Naive thymus-derived CD4-positive, alpha-beta T cell (primary cell): ENCODE data around the gene KNSTRN. TPM values are rescaled to one million over a fixed set of nuclear protein-coding genes. Genes with fewer than 3 reads are reported as not detected.

ENCODE experiments used
- ATAC-seq: fragments of 150-1000 bp; cut with Tn5 transposase; 2 replicates; pipeline ENCODE4 v1.10.0; 2021; ENCODE audit warnings: mild to moderate bottlenecking, moderate library complexity
- CTCF ChIA-PET: fragments of 350-600 bp; sonication (Branson Sonifier 250); formaldehyde crosslinking; loops from one replicate; lab custom pipeline; 2021; ENCODE audit warnings: antibody characterized with exemption; lab: Charles Lee
- POLR2A ChIA-PET: fragments of 350-600 bp; sonication (Branson Sonifier 250); formaldehyde crosslinking; loops from one replicate; lab custom pipeline; 2021; ENCODE audit warnings: antibody characterized with exemption, inconsistent platforms; lab: Charles Lee
- DNase-seq, 9 donors: peaks; one replicate each; pipeline versions ENCODE4 v3.0.0 to v3.0.0-alpha.2; 2020 to 2022; ENCODE audit warnings: mixed read lengths in 1 of 9
- H3K27ac ChIP-seq: one replicate; pipeline ENCODE4 v1.7.0; 2013; ENCODE audit warnings: mild to moderate bottlenecking, low read depth, low read length, moderate library complexity
- H3K27me3 ChIP-seq, 2 donors: one replicate each; pipeline ENCODE4 v1.7.0; 2013; ENCODE audit warnings: low read length in 2 of 2, mild to moderate bottlenecking in 2 of 2, moderate library complexity in 2 of 2; ENCODE audit not compliant: control insufficient read depth in 2 of 2, insufficient read depth in 2 of 2
- H3K36me3 ChIP-seq, 3 experiments: 1 replicate in 2 of 3; 2 replicates in 1 of 3; pipeline ENCODE4 v1.7.0; 2013; ENCODE audit warnings: low read length in 3 of 3, mild to moderate bottlenecking in 3 of 3, moderate library complexity in 1 of 3; ENCODE audit not compliant: insufficient read depth in 3 of 3, control insufficient read depth in 2 of 3
- H3K4me1 ChIP-seq, 2 donors: one replicate each; pipeline ENCODE4 v1.7.0; 2013; ENCODE audit warnings: low read length in 2 of 2, mild to moderate bottlenecking in 2 of 2, moderate library complexity in 1 of 2; ENCODE audit not compliant: control insufficient read depth in 2 of 2, insufficient read depth in 2 of 2
- H3K4me3 ChIP-seq: 2 replicates; pipeline ENCODE4 v1.7.0; 2013; ENCODE audit warnings: mild to moderate bottlenecking, low read length
- H3K9me3 ChIP-seq, 3 experiments: 1 replicate in 2 of 3; 2 replicates in 1 of 3; pipeline ENCODE4 v1.7.0; 2013; ENCODE audit warnings: low read length in 3 of 3; ENCODE audit not compliant: control insufficient read depth in 2 of 3
- H3K27ac Mint-ChIP-seq, 9 donors: one replicate each; pipeline ENCODE4 v1.8.0; 2020 to 2022; ENCODE audit warnings: mixed read lengths in 9 of 9, mild to moderate bottlenecking in 8 of 9, moderate library complexity in 5 of 9, inconsistent platforms in 2 of 9
- H3K27me3 Mint-ChIP-seq, 5 donors: one replicate each; pipeline ENCODE4 v1.8.0; 2021 to 2022; ENCODE audit warnings: mixed read lengths in 5 of 5, mild to moderate bottlenecking in 1 of 5
- H3K36me3 Mint-ChIP-seq, 5 donors: one replicate each; pipeline ENCODE4 v1.8.0; 2020 to 2022; ENCODE audit warnings: mixed read lengths in 5 of 5, mild to moderate bottlenecking in 3 of 5, inconsistent platforms in 1 of 5
- H3K4me1 Mint-ChIP-seq, 7 donors: one replicate each; pipeline ENCODE4 v1.8.0; 2020 to 2022; ENCODE audit warnings: mixed read lengths in 7 of 7, mild to moderate bottlenecking in 3 of 7, inconsistent platforms in 1 of 7
- H3K4me3 Mint-ChIP-seq, 10 donors: one replicate each; pipeline ENCODE4 v1.8.0; 2020 to 2022; ENCODE audit warnings: mild to moderate bottlenecking in 10 of 10, mixed read lengths in 10 of 10, moderate library complexity in 6 of 10, inconsistent platforms in 2 of 10
- H3K9me3 Mint-ChIP-seq, 11 donors: one replicate each; pipeline ENCODE4 v1.8.0; 2020 to 2022; ENCODE audit warnings: mixed read lengths in 11 of 11, mild to moderate bottlenecking in 4 of 11, inconsistent platforms in 1 of 11, moderate library complexity in 1 of 11
- intact Hi-C, 2 donors: fragments of 100-400 bp; cut with micrococcal nuclease; formaldehyde crosslinking; loops; one replicate each; pipeline ENCODE4 v1.15.1; 2023
- polyA plus RNA-seq, 2 donors: library from polyadenylated mRNA; unstranded; fragments of 300-500 nt; fragmentation: Illumina TruSeq; gene quantifications; one replicate each; pipeline ENCODE4 v1.2.3, GENCODE V29; 2021
- total RNA-seq, 6 experiments: library from RNA in 5 of 6; stranded (reverse) in 5 of 6; gene quantifications; 1 replicate in 5 of 6; 2 replicates in 1 of 6; pipeline ENCODE4 v1.2.3 and lab custom pipeline; 2021 to 2026

Gene KNSTRN
- total and polyA plus RNA-seq, 7 experiments from 2014 or later, result 3.7 to 39.6 (median 6.1) TPM

DNA sequence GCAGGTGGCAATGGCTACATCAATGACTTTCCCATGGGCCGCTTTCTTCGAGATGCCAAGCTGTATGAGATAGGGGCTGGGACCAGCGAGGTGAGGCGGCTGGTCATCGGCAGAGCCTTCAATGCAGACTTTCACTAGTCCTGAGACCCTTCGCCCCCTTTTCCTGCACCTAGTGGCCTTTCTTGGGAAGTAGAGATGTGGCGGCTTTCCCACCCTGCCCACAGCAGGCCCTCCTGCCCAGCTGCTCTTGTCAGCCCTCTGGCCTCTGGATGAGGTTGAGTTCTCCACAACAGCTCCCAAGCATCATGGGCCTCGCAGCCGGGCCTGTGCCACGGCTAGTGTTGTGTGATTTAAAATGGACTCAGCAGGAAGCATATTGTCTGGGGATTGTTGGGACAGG lies 35.6 kb downstream of the KNSTRN start:
- no peak overlapping the region for H3K4me3 Mint-ChIP-seq
- H3K4me1 Mint-ChIP-seq, result peaks cover 0 to 7% (median 4%) of the 10 kb centered on the region in 7 donors
- peaks cover 0 to 8% (median 3%) of the 10 kb centered on the region in 5 donors for H3K36me3 Mint-ChIP-seq
- ChIA-PET CTCF (interaction anchor here (0.9 to 11.1 kb wide), 4 partner anchors 28 to 111 kb away, joined by 3 to 107 read pairs (median 4); partner anchors contain the start of gene CCDC9B), POLR2A (no interaction called here)
- Histone ChIP-seq H3K27me3 (no peaks in the 10 kb centered on the region), H3K36me3 (peaks cover 4 to 45% (median 4%) of the 10 kb centered on the region in 3 experiments), H3K4me1 (peaks cover 0 to 3% of the 10 kb centered on the region in 2 donors), H3K4me3 (no peak overlapping the region), H3K27ac (no peak overlapping the region), H3K9me3 (no peaks in the 10 kb centered on the region)
- intact Hi-C loops, result no loop called here
- H3K27ac Mint-ChIP-seq, result peak overlapping the region in 2 of 9 donors; percentile 47 to 80
- no peak for DNase-seq
- ATAC-seq, result no peak
- no peaks in the 10 kb centered on the region for H3K9me3 Mint-ChIP-seq
- H3K27me3 Mint-ChIP-seq, result no peaks in the 10 kb centered on the region

DNA sequence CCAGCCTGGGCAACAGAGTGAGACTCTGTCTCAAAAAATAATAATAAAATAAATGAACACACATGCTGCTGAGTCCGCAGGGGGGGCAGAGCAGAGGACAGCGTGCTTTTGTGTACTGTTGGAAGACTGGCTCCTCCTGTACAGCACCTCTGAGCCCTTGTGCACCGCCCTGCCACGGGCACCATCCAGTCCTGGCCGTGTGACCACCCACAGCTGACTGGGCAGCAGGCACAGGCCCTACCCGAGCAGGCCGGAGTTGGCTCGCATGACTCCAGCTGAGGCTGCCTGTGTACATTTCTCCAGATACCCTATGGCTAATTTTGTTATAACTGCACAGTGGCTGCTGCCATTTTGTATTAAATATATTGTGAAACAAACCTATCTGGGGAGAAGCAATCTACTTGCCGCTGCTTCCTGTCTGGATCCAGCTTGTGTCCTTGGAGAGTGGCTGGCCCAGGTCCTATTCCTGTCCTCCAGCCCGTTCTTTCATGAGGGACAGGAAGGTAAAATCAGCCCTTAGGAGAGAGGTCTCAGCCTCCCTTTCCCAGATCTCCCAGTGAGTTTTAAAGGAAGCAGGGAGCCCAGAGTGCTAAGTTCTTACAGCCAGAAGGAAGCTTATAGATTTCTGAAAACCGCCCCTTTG lies 37.7 kb downstream of the KNSTRN start:
- Histone ChIP-seq H3K27ac (no peak overlapping the region), H3K4me3 (no peak overlapping the region), H3K36me3 (peaks cover under 1 to 25% (median 4%) of the 10 kb centered on the region in 3 experiments), H3K27me3 (no peaks in the 10 kb centered on the region), H3K9me3 (no peaks in the 10 kb centered on the region), H3K4me1 (peaks cover 0 to 3% of the 10 kb centered on the region in 2 donors)
- POLR2A ChIA-PET, result no interaction called here
- Mint-ChIP-seq H3K9me3 (no peaks in the 10 kb centered on the region), H3K27ac (peak overlapping the region in 2 of 9 donors; percentile 15 to 21), H3K36me3 (peaks cover 0 to 16% (median 5%) of the 10 kb centered on the region in 5 donors), H3K27me3 (no peaks in the 10 kb centered on the region), H3K4me1 (peaks cover 0 to 7% (median 3%) of the 10 kb centered on the region in 7 donors), H3K4me3 (no peak overlapping the region)
- DNase-seq (no peak), ATAC-seq (no peak)
- CTCF ChIA-PET, result interaction anchor here (0.7 to 11.1 kb wide), 5 partner anchors 13 to 288 kb away, joined by 4 to 107 read pairs (median 5); partner anchors contain the start of gene CCDC9B
- intact Hi-C loops, result loop anchor here (5.0 kb wide), 3 partner anchors 38 to 733 kb away; partner anchors contain the start of gene KNSTRN (in 1 of the 2)

DNA sequence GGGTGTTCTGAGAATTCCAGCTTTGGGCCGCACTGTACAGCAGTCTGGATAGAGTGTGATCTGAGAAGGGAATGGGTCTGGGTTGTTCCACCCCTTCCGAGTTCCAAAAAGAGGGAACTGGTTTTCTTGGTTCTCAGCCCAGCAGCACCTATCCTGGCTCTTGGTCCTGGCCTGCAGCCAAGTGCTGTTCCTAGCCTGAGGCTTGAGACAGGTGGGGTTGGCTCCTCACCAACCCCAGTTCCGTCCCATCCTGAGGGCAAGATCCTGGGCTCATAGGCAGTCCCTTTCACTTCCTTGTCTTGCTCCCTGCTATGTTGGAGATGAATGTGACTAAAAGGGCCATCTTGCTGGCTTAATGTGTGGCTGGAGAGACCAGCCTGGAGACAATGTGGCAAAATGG lies 38.3 kb downstream of the KNSTRN start:
- no peak for DNase-seq
- Histone ChIP-seq H3K27me3 (no peaks in the 10 kb centered on the region), H3K4me1 (peaks cover 0 to 3% of the 10 kb centered on the region in 2 donors), H3K27ac (no peak overlapping the region), H3K36me3 (peaks cover 0 to 19% (median 2%) of the 10 kb centered on the region in 3 experiments), H3K9me3 (no peaks in the 10 kb centered on the region), H3K4me3 (no peak overlapping the region)
- H3K27me3 Mint-ChIP-seq, result no peaks in the 10 kb centered on the region
- H3K4me3 Mint-ChIP-seq, result no peak overlapping the region
- ChIA-PET POLR2A (no interaction called here), CTCF (interaction anchor here (0.7 to 11.1 kb wide), 6 partner anchors 13 to 288 kb away, joined by 4 to 107 read pairs (median 4); partner anchors contain the start of gene CCDC9B)
- peaks cover 0 to 7% (median 0%) of the 10 kb centered on the region in 7 donors for H3K4me1 Mint-ChIP-seq
- no peaks in the 10 kb centered on the region for H3K9me3 Mint-ChIP-seq
- peaks cover 0 to 10% (median 4%) of the 10 kb centered on the region in 5 donors for H3K36me3 Mint-ChIP-seq
- ATAC-seq, result no peak
- intact Hi-C loops, result loop anchor here (5.0 kb wide), 3 partner anchors 38 to 733 kb away; partner anchors contain the start of gene KNSTRN (in 1 of the 2)
- no peak overlapping the region for H3K27ac Mint-ChIP-seq

DNA sequence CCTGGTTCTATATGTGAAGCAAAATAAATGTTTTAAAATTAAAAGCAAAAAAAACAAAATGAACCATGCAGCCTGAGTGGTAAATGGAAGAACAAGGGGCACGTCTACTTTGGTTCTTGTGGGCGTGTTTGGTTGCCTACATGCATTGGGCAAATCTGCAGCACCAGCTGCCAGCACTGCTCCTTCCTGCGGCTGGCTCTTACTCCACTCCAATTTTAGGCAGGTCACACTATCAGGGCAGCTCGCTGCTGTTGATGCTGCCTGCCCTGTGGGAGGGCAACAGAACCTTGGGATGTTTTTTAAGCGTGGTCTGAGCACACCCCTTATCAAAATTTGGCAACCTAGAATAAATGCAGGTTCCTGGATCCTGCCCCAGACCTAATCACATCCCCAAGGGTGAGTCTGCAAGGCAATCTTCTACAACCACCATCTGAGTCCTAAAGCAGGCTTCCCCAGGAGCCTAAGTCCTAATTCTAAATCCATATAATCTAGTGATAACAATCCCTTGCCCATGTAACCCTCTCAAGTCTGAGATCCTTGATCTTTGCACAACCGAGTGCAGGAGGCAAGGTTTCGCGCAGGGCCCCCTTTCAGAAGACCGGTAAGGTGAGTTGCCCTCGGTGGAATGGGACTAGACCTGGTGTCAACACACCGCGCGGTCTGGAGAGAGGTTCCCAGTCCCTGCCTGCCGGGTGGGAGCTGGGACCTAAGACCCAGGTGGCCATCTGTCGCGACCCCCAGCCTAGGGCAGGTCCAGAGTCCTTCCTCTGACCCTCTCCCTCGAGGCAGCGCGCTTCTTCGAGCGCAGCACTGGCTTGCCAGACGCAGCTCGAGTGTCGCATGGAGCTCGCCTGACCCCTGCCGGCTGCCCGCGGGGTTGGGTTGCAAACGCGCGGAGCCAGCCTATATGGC lies 39.0 kb downstream of the KNSTRN start:
- Histone ChIP-seq H3K4me3 (peak overlapping the region; percentile 19), H3K4me1 (peaks cover 0 to 3% of the 10 kb centered on the region in 2 donors), H3K9me3 (no peaks in the 10 kb centered on the region), H3K27ac (no peak overlapping the region), H3K36me3 (peaks cover 0 to 12% (median 0%) of the 10 kb centered on the region in 3 experiments), H3K27me3 (no peaks in the 10 kb centered on the region)
- peak; percentile 59 to 84 (median 73) for DNase-seq
- ChIA-PET CTCF (interaction anchor here (0.6 to 11.1 kb wide), 12 partner anchors 9 to 142 kb away, joined by 3 to 107 read pairs (median 5); partner anchors contain the start of genes CCDC9B and INAFM2), POLR2A (interaction anchor here (0.6 to 0.7 kb wide), 2 partner anchors 53 to 77 kb away, joined by 3 read pairs; no protein-coding TSS in a partner anchor)
- peak overlapping the region in 1 of 9 donors; percentile 32 for H3K27ac Mint-ChIP-seq
- intact Hi-C loops, result loop anchor here (1.0 to 5.0 kb wide), 9 partner anchors 16 to 734 kb away; partner anchors contain the start of genes IVD (in 1 of the 2) and KNSTRN (in 1 of the 2)
- H3K27me3 Mint-ChIP-seq, result no peaks in the 10 kb centered on the region
- H3K9me3 Mint-ChIP-seq, result no peaks in the 10 kb centered on the region
- peaks cover 0 to 7% (median 0%) of the 10 kb centered on the region in 7 donors for H3K4me1 Mint-ChIP-seq
- ATAC-seq, result peak; percentile 97
- peak overlapping the region in 1 of 10 donors; percentile 4 for H3K4me3 Mint-ChIP-seq
- peaks cover 0 to 8% (median 4%) of the 10 kb centered on the region in 5 donors for H3K36me3 Mint-ChIP-seq

DNA sequence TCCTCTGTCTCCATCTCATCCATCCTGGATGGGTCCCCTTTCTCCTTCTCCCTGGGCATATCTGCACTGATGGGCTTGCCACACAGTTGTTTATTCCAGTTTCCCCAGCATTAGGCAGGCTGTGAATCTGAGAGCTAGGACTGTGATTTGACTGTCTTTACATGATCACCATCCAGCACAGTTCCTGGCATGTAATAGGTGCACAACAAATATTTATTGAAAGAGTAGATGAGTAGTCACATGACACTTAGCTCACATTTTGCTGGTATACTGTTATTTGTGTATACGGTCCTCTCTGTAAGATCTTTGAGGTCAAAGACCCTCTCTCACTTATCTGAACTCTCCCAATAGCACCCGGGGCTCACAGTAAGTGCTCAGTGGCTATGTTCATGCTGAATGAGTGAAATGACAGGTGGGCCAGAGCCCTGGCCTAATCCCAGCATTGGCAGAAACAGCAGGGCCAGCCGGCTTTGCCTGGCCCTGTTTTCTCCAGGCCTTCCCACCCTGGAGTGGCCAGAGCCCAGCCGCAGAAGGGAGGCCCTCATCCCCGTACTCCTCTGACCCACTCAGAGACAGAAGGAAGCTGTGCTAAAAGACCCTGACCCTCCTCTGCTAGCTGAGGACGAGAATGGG lies 42.1 kb downstream of the KNSTRN start:
- Histone ChIP-seq H3K9me3 (no peaks in the 10 kb centered on the region), H3K27me3 (no peaks in the 10 kb centered on the region), H3K36me3 (no peaks in the 10 kb centered on the region), H3K4me3 (no peak overlapping the region), H3K4me1 (peaks cover 0 to 3% of the 10 kb centered on the region in 2 donors), H3K27ac (no peak overlapping the region)
- intact Hi-C loops, result loop anchor here (5.0 kb wide), 3 partner anchors 42 to 737 kb away; partner anchors contain the start of gene KNSTRN (in 1 of the 2)
- Mint-ChIP-seq H3K27me3 (no peaks in the 10 kb centered on the region), H3K36me3 (peaks cover 0 to 16% (median 5%) of the 10 kb centered on the region in 5 donors), H3K27ac (no peak overlapping the region), H3K4me1 (peaks cover 0 to 7% (median 0%) of the 10 kb centered on the region in 7 donors), H3K4me3 (no peak overlapping the region), H3K9me3 (no peaks in the 10 kb centered on the region)
- CTCF ChIA-PET, result interaction anchor here (0.6 to 11.1 kb wide), 6 partner anchors 12 to 94 kb away, joined by 3 to 107 read pairs (median 3); partner anchors contain the start of genes BAHD1 and CCDC9B
- DNase-seq, result no peak
- no peak for ATAC-seq
- POLR2A ChIA-PET, result no interaction called here
